H1 (cell line): ENCODE results near the gene CHD5. TPM values are rescaled to one million over a fixed set of nuclear protein-coding genes. Genes with fewer than 3 reads are reported as not detected.

Source experiments
- CTCF ChIA-PET: fragments of 300-600 bp; sonication (Branson Sonifier 250); formaldehyde crosslinking; loops from one replicate; lab custom pipeline; 2021; ENCODE audit not compliant: partially characterized antibody; lab: Charles Lee
- POLR2A ChIA-PET: fragments of 300-600 bp; sonication (Branson Sonifier 250); formaldehyde crosslinking; loops from one replicate; lab custom pipeline; 2021; ENCODE audit warnings: inconsistent platforms; ENCODE audit not compliant: partially characterized antibody; lab: Charles Lee
- DNase-seq, 2 experiments: peaks; one replicate each; pipeline versions ENCODE4 v3.0.0 to v3.0.0-alpha.2; 2010 to 2022; ENCODE audit warnings: low spot score in 2 of 2, low read depth in 1 of 2, mixed read lengths in 1 of 2
- FAIRE-seq: peaks from 2 replicates; lab custom pipeline; 2011; peaks lifted over from hg19 to GRCh38; lab: Jason Lieb, UNC
- H2AFZ ChIP-seq: 2 replicates; pipeline ENCODE4 v1.8.1; 2012; ENCODE audit warnings: low read length, inconsistent platforms
- H2AK5ac ChIP-seq: 2 replicates; pipeline ENCODE4 v1.6.1; 2013; ENCODE audit warnings: low read depth, low read length
- H2BK120ac ChIP-seq: replicated peaks from 2 replicates; pipeline ENCODE3; 2013; ENCODE audit warnings: low read depth, low read length, inconsistent platforms
- H2BK12ac ChIP-seq: 2 replicates; pipeline ENCODE4 v1.6.1; 2013; ENCODE audit warnings: low read depth, low read length
- H2BK15ac ChIP-seq: 2 replicates; pipeline ENCODE4 v1.6.1; 2013; ENCODE audit warnings: low read length
- H2BK20ac ChIP-seq: 2 replicates; pipeline ENCODE4 v1.6.1; 2013; ENCODE audit warnings: low read length
- H2BK5ac ChIP-seq: 2 replicates; pipeline ENCODE4 v1.6.1; 2013; ENCODE audit warnings: low read depth, low read length
- H3K14ac ChIP-seq: 2 replicates; pipeline ENCODE4 v1.6.1; 2013; ENCODE audit warnings: inconsistent platforms; ENCODE audit not compliant: insufficient read length
- H3K18ac ChIP-seq: 2 replicates; pipeline ENCODE4 v1.6.1; 2013; ENCODE audit warnings: low read length; ENCODE audit errors: extremely low read depth
- H3K23ac ChIP-seq: 2 replicates; pipeline ENCODE4 v1.6.1; 2013; ENCODE audit warnings: inconsistent platforms; ENCODE audit not compliant: insufficient read length
- H3K23me2 ChIP-seq: 2 replicates; pipeline ENCODE4 v1.6.1; 2013; ENCODE audit warnings: low read depth, low read length
- H3K27ac ChIP-seq: 2 replicates; pipeline ENCODE4 v1.6.1; 2011; ENCODE audit warnings: low read depth, low read length, inconsistent platforms
- H3K27me3 ChIP-seq, 4 experiments: replicated peaks in 1 of 4; 1 replicate in 1 of 4; 2 replicates in 3 of 4; pipeline versions ENCODE4 v1.6.1 to v1.8.1; 2011 to 2013; ENCODE audit warnings: low read length in 3 of 4, mild to moderate bottlenecking in 3 of 4, inconsistent platforms in 2 of 4, mixed read lengths in 2 of 4, moderate library complexity in 1 of 4; ENCODE audit not compliant: control insufficient read depth in 3 of 4, insufficient read depth in 3 of 4; ENCODE audit errors: extremely low read depth in 1 of 4
- H3K36me3 ChIP-seq, 4 experiments: 2 replicates each; pipeline versions ENCODE4 v1.6.1 to v1.8.1; 2011 to 2013; ENCODE audit warnings: mild to moderate bottlenecking in 4 of 4, low read length in 3 of 4, moderate library complexity in 2 of 4, control low read depth in 1 of 4, inconsistent platforms in 1 of 4; ENCODE audit not compliant: insufficient read depth in 4 of 4, control insufficient read depth in 2 of 4
- H3K4ac ChIP-seq: replicated peaks from 2 replicates; pipeline ENCODE3; 2013; ENCODE audit warnings: low read length, low read depth, mixed read lengths, inconsistent platforms; ENCODE audit not compliant: insufficient read length
- H3K4me1 ChIP-seq, 4 experiments: replicated peaks in 1 of 4; 1 replicate in 1 of 4; 2 replicates in 3 of 4; pipeline versions ENCODE4 v1.6.1 to v1.8.1; 2011 to 2013; ENCODE audit warnings: low read length in 3 of 4, inconsistent platforms in 2 of 4, mixed read lengths in 1 of 4; ENCODE audit not compliant: insufficient read depth in 4 of 4, control insufficient read depth in 3 of 4
- H3K4me2 ChIP-seq, 2 experiments: 2 replicates each; pipeline versions ENCODE4 v1.6.1 to v1.8.1; 2011 to 2013; ENCODE audit warnings: low read depth in 2 of 2, low read length in 2 of 2, control low read depth in 1 of 2, inconsistent platforms in 1 of 2, mild to moderate bottlenecking in 1 of 2; ENCODE audit not compliant: insufficient read depth in 1 of 2
- H3K4me3 ChIP-seq, 4 experiments: fragments of 200-600, 300-600 bp in 1 of 4; sonication (generic), shearing (Covaris generic), sonication (Bioruptor Twin) in 1 of 4; 2 replicates each; pipeline versions ENCODE4 v1.5.1 to v1.8.1; 2011 to 2016; ENCODE audit warnings: low read length in 4 of 4, low read depth in 3 of 4, control low read depth in 2 of 4, inconsistent platforms in 2 of 4, mild to moderate bottlenecking in 2 of 4, mixed read lengths in 1 of 4, moderate library complexity in 1 of 4; ENCODE audit not compliant: insufficient read depth in 2 of 4; ENCODE audit errors: extremely low read depth in 1 of 4
- H3K56ac ChIP-seq: replicated peaks from 2 replicates; pipeline ENCODE3; 2013; ENCODE audit warnings: low read depth, mild to moderate bottlenecking, mixed read lengths, low read length, inconsistent platforms; ENCODE audit not compliant: insufficient read length
- H3K79me1 ChIP-seq: 2 replicates; pipeline ENCODE4 v1.6.1; 2013; ENCODE audit warnings: low read depth, low read length, control low read depth
- H3K79me2 ChIP-seq, 2 experiments: 2 replicates each; pipeline versions ENCODE4 v1.6.1 to v1.8.1; 2012 to 2013; ENCODE audit warnings: low read length in 2 of 2, mild to moderate bottlenecking in 2 of 2, inconsistent platforms in 1 of 2; ENCODE audit not compliant: insufficient read depth in 2 of 2, control insufficient read depth in 1 of 2
- H3K9ac ChIP-seq, 4 experiments: replicated peaks in 1 of 4; 1 replicate in 1 of 4; 2 replicates in 3 of 4; pipeline versions ENCODE4 v1.6.1 to v1.8.1; 2011 to 2013; ENCODE audit warnings: low read depth in 3 of 4, low read length in 3 of 4, control low read depth in 2 of 4, mild to moderate bottlenecking in 2 of 4, moderate library complexity in 2 of 4, inconsistent platforms in 1 of 4; ENCODE audit errors: extremely low read depth in 1 of 4
- H3K9me3 ChIP-seq, 2 experiments: 2 replicates each; pipeline versions ENCODE4 v1.6.1 to v1.8.1; 2012 to 2013; ENCODE audit warnings: mild to moderate bottlenecking in 2 of 2, moderate library complexity in 2 of 2, control low read depth in 1 of 2, inconsistent platforms in 1 of 2, low read depth in 1 of 2, low read length in 1 of 2, mixed read lengths in 1 of 2; ENCODE audit not compliant: insufficient read depth in 2 of 2
- H4K20me1 ChIP-seq, 2 experiments: replicated peaks in 1 of 2; 2 replicates each; pipeline versions ENCODE3 to v1.8.1; 2011 to 2013; ENCODE audit warnings: inconsistent platforms in 2 of 2, low read length in 2 of 2, mild to moderate bottlenecking in 1 of 2; ENCODE audit not compliant: insufficient read depth in 2 of 2, control insufficient read depth in 1 of 2
- H4K5ac ChIP-seq: 2 replicates; pipeline ENCODE4 v1.6.1; 2013; ENCODE audit warnings: low read length, low read depth, mixed read lengths, inconsistent platforms; ENCODE audit not compliant: insufficient read length
- H4K8ac ChIP-seq: 2 replicates; pipeline ENCODE4 v1.8.0; 2013; ENCODE audit warnings: mild to moderate bottlenecking, moderate library complexity, low read length, inconsistent platforms; ENCODE audit not compliant: insufficient read depth; ENCODE audit errors: extremely low read depth
- H4K91ac ChIP-seq: replicated peaks from 2 replicates; pipeline ENCODE3; 2013; ENCODE audit warnings: low read length, mixed read lengths, inconsistent platforms; ENCODE audit not compliant: insufficient read length
- CBX8 ChIP-seq: fragments of 300-800, 300-1000 bp; sonication (generic); IDR thresholded peaks from 2 replicates; pipeline ENCODE4 v1.7.1; 2016; ENCODE audit warnings: low read depth, low read length, borderline replicate concordance
- WGBS, 2 experiments: shearing (Covaris generic) in 1 of 2; methylation state at CpG; one replicate each; pipeline versions ENCODE4 v1.1.6 to v1.1.7; 2013 to 2015; ENCODE audit warnings: low lambda C conversion rate in 2 of 2, mixed read lengths in 2 of 2, inconsistent platforms in 1 of 2, low coverage in 1 of 2, missing lambda C conversion rate in 1 of 2; ENCODE audit not compliant: insufficient replicate concordance in 2 of 2, insufficient coverage in 1 of 2, insufficient read length in 1 of 2; ENCODE audit errors: extremely low coverage in 1 of 2, missing lambda C conversion rate in 1 of 2; 5-methylcytosine and 5-hydroxymethylcytosine counted together
- polyA plus RNA-seq, 7 experiments: library from polyadenylated mRNA; depleted of rRNA in 3 of 7; stranded (reverse) in 5 of 7; unstranded in 2 of 7; fragments of >200 nt in 5 of 7; fragments of 200-250 nt in 2 of 7; gene quantifications; 1 replicate in 5 of 7; 2 replicates in 1 of 7; 4 replicates in 1 of 7; pipeline versions ENCODE4 v1.2.1 to v1.2.3, GENCODE V29; 2011 to 2013; ENCODE audit warnings: missing spikeins in 2 of 7, mixed read lengths in 2 of 7
- total RNA-seq: library from RNA; stranded (reverse); fragmentation: NEBNext Ultra II Directional; extraction: Animal tissue kit (Norgen Biotek cat#: 25700); gene quantifications from 2 replicates; pipeline ENCODE4 v1.2.1, GENCODE V29; 2021
- TF ChIP-seq, protein P1 (sequence below), 3 experiments: IDR thresholded peaks; 1 replicate in 2 of 3; 2 replicates in 1 of 3; pipeline versions ENCODE4 v1.5.1 to v1.6.1; 2011; ENCODE audit warnings: low read length in 3 of 3, mild to moderate bottlenecking in 3 of 3, inconsistent platforms in 2 of 3, low read depth in 1 of 3, moderate library complexity in 1 of 3; ENCODE audit not compliant: insufficient read depth in 1 of 3; ENCODE audit errors: control extremely low read depth in 1 of 3

Gene CHD5
- total and polyA plus RNA-seq, 2 of the 8 experiments (the other 6 are each of a cell fraction or from before 2014, with no cell fraction given) = 0.42 to 1.8 TPM

- Histone ChIP-seq H2AFZ (no peak overlapping the region), H2BK5ac (no peak overlapping the region), H4K8ac (peak overlapping the region; percentile 11; the same call in 1 of the 2 replicates), H3K79me1 (no peaks in the 10 kb centered on the region), H3K23ac (no peak overlapping the region), H2BK12ac (no peak overlapping the region), H4K5ac (no peak overlapping the region), H2BK20ac (no peak overlapping the region), H3K27ac (no peak overlapping the region), H3K4ac (no peak overlapping the region), H2AK5ac (no peak overlapping the region), H4K20me1 (no peaks in the 10 kb centered on the region), H3K18ac (no peak overlapping the region), H3K9me3 (no peaks in the 10 kb centered on the region), H3K27me3 (0 out of 7 replicates have a peak, but pooled peaks cover 0 to 2% (median 0%) of the 10 kb centered on the region in 4 experiments), H2BK15ac (no peak overlapping the region), H3K4me1 (peaks cover 0 to 7% (median 2%) of the 10 kb centered on the region in 4 experiments; a peak in 4 of 7 replicates), H3K79me2 (no peaks in the 10 kb centered on the region), H3K56ac (no peak overlapping the region), H3K4me3 (no peak overlapping the region), H3K9ac (no peak overlapping the region), H3K14ac (no peak overlapping the region), H3K4me2 (no peak overlapping the region), H3K23me2 (no peaks in the 10 kb centered on the region), H2BK120ac (no peak overlapping the region), H4K91ac (no peak overlapping the region), H3K36me3 (no peaks in the 10 kb centered on the region)
- DNase-seq (no peak), FAIRE-seq (no peak)
- ChIA-PET POLR2A (interaction anchor here (1.2 kb wide), 1 partner anchor 10 kb away, joined by 4 read pairs; no protein-coding TSS in a partner anchor), CTCF (interaction anchor here (1.0 to 5.9 kb wide), 10 partner anchors 13 to 105 kb away, joined by 3 to 38 read pairs (median 6); no protein-coding TSS in a partner anchor)
- TF ChIP-seq, protein P1, sequence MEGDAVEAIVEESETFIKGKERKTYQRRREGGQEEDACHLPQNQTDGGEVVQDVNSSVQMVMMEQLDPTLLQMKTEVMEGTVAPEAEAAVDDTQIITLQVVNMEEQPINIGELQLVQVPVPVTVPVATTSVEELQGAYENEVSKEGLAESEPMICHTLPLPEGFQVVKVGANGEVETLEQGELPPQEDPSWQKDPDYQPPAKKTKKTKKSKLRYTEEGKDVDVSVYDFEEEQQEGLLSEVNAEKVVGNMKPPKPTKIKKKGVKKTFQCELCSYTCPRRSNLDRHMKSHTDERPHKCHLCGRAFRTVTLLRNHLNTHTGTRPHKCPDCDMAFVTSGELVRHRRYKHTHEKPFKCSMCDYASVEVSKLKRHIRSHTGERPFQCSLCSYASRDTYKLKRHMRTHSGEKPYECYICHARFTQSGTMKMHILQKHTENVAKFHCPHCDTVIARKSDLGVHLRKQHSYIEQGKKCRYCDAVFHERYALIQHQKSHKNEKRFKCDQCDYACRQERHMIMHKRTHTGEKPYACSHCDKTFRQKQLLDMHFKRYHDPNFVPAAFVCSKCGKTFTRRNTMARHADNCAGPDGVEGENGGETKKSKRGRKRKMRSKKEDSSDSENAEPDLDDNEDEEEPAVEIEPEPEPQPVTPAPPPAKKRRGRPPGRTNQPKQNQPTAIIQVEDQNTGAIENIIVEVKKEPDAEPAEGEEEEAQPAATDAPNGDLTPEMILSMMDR (IDR thresholded peaks at IDR 0.05; ENCODE audit: control extremely low read depth in 1 of 3, insufficient read depth in 1 of 3, low read depth in 1 of 3, low read length in 3 of 3) = peak; percentile 30 to 37 (median 37); a peak in 3 of 4 replicates
- no peak for TF ChIP-seq CBX8
- 79% methylated on average over 12 of the region's 12 CpGs; no CpG with 5 or more reads in 1 of the 2 experiments for WGBS, 2 experiments
Measured at GRCh38 chr1:6080469-6080868, 99.7 kb downstream of the CHD5 start.
